Measurements from ENCODE around the gene C12orf57. TPM values are rescaled to one million over a fixed set of nuclear protein-coding genes. Genes with fewer than 3 reads are reported as not detected.

Gene C12orf57
- polyA plus RNA-seq, 1 donor from 2014 or later: 500 TPM

- H3K4me3 ChIP-seq (ENCODE audit: low read length): no peak overlapping the region
- H3K9ac ChIP-seq (ENCODE audit: low read length): no peak overlapping the region
- H4K20me1 ChIP-seq (ENCODE audit: insufficient read depth): no peaks in the 10 kb centered on the region
- H3F3A ChIP-seq (ENCODE audit: insufficient read depth, low read length, poor library complexity, severe bottlenecking): peaks cover 4% of the 10 kb centered on the region
- no peaks in the 10 kb centered on the region for H3K36me3 ChIP-seq (ENCODE audit: insufficient read depth, low read length)
- H3K79me2 ChIP-seq (replicated peaks; ENCODE audit: insufficient read depth, low read length): no peaks in the 10 kb centered on the region
- H3K27me3 ChIP-seq (ENCODE audit: insufficient read depth, low read depth, low read length): no peaks in the 10 kb centered on the region
- no peak overlapping the region for H3K27ac ChIP-seq (ENCODE audit: low read length)
- TF ChIP-seq CTCF (IDR thresholded peaks at IDR 0.05; ENCODE audit: poor library complexity, severe bottlenecking) (no peak), SMC3 (conservative IDR thresholded peaks at IDR 0.05; ENCODE audit: poor library complexity) (no peak), TAF1 (IDR thresholded peaks at IDR 0.05; ENCODE audit: low read depth) (no peak), REST (IDR thresholded peaks at IDR 0.05; ENCODE audit: borderline replicate concordance) (no peak)
- H3K9me3 ChIP-seq (ENCODE audit: low read length): no peaks in the 10 kb centered on the region
- H3K9me2 ChIP-seq (ENCODE audit: insufficient read depth, low read length): no peaks in the 10 kb centered on the region
- no peak overlapping the region for H2AFZ ChIP-seq (ENCODE audit: low read depth, low read length)
- H3K4me2 ChIP-seq (ENCODE audit: low read length): no peak overlapping the region
These were observed 43.8 kb upstream of the C12orf57 start for GRCh38 chr12:6899837-6900519.

- H3K9me3 ChIP-seq (ENCODE audit: low read length): no peaks in the 10 kb centered on the region
- H3K9me2 ChIP-seq (ENCODE audit: insufficient read depth, low read length): no peaks in the 10 kb centered on the region
These were observed 41.4 kb upstream of the C12orf57 start for GRCh38 chr12:6902448-6902847.

More at GRCh38 chr12:6902448-6902847, 41.4 kb upstream of the C12orf57 start:
- Histone ChIP-seq H3K9ac (ENCODE audit: low read length) (no peak overlapping the region), H3K27me3 (ENCODE audit: insufficient read depth, low read depth, low read length) (no peaks in the 10 kb centered on the region), H3K4me3 (ENCODE audit: low read length) (no peak overlapping the region), H3F3A (ENCODE audit: insufficient read depth, low read length, poor library complexity, severe bottlenecking) (peaks cover 4% of the 10 kb centered on the region), H3K27ac (ENCODE audit: low read length) (no peak overlapping the region), H3K79me2 (replicated peaks; ENCODE audit: insufficient read depth, low read length) (no peaks in the 10 kb centered on the region), H3K4me2 (ENCODE audit: low read length) (no peak overlapping the region), H4K20me1 (ENCODE audit: insufficient read depth) (no peaks in the 10 kb centered on the region), H3K36me3 (ENCODE audit: insufficient read depth, low read length) (no peaks in the 10 kb centered on the region), H2AFZ (ENCODE audit: low read depth, low read length) (no peak overlapping the region)
- TF ChIP-seq EZH2 (IDR thresholded peaks at IDR 0.05; ENCODE audit: borderline replicate concordance, insufficient read depth, low read length, poor library complexity, severe bottlenecking) (no peak), REST (IDR thresholded peaks at IDR 0.05; ENCODE audit: borderline replicate concordance) (no peak), TAF1 (IDR thresholded peaks at IDR 0.05; ENCODE audit: low read depth) (no peak), MXI1 (conservative IDR thresholded peaks at IDR 0.05; ENCODE audit: poor library complexity, severe bottlenecking) (no peak), EP300 (conservative IDR thresholded peaks at IDR 0.05; ENCODE audit: poor library complexity, severe bottlenecking) (no peak), RAD21 (conservative IDR thresholded peaks at IDR 0.05) (no peak), CTCF (IDR thresholded peaks at IDR 0.05; ENCODE audit: poor library complexity, severe bottlenecking) (no peak), POLR2AphosphoS5 (IDR thresholded peaks at IDR 0.05) (no peak), SMC3 (conservative IDR thresholded peaks at IDR 0.05; ENCODE audit: poor library complexity) (no peak)
